Measurements from ENCODE around the gene EBP.

EBP gene

GRCh38 chrX:48533165-48533564 lies 11.6 kb downstream of the EBP start:
- Histone ChIP-seq H3K18ac (ENCODE audit: low read length) (no peak overlapping the region), H3K27ac (ENCODE audit: low read depth, low read length) (no peak overlapping the region), H2BK120ac (ENCODE audit: insufficient read depth, low read length, poor library complexity) (no peak overlapping the region), H3K79me1 (ENCODE audit: low read length) (no peaks in the 10 kb centered on the region), H2AFZ (ENCODE audit: insufficient read depth, low read length, poor library complexity) (no peak overlapping the region), H2BK12ac (ENCODE audit: low read length) (no peak overlapping the region), H4K12ac (ENCODE audit: low read depth, low read length) (no peak overlapping the region), H4K91ac (ENCODE audit: low read depth, low read length) (no peak overlapping the region), H3K4me3 (ENCODE audit: low read depth, low read length) (no peak overlapping the region), H2BK5ac (ENCODE audit: low read depth, low read length, poor library complexity) (no peak overlapping the region), H3K9me3 (ENCODE audit: insufficient read depth, low read depth, low read length) (no peaks in the 10 kb centered on the region), H3K4ac (ENCODE audit: low read depth, low read length) (no peak overlapping the region), H3K4me1 (ENCODE audit: control insufficient read depth in 1 of 2, insufficient read depth in 2 of 2, low read length in 2 of 2) (no peaks in the 10 kb centered on the region), H3K36me3 (ENCODE audit: control insufficient read depth in 1 of 2, insufficient read depth in 2 of 2, low read length in 2 of 2) (peaks cover 8 to 10% of the 10 kb centered on the region in 2 experiments), H3K9ac (ENCODE audit: low read length) (no peak overlapping the region), H3K79me2 (ENCODE audit: control insufficient read depth, insufficient read depth, low read length, poor library complexity) (no peaks in the 10 kb centered on the region), H2AK5ac (ENCODE audit: low read length) (no peak overlapping the region), H3K27me3 (ENCODE audit: insufficient read depth, low read length) (no peaks in the 10 kb centered on the region), H3K4me2 (ENCODE audit: low read length) (no peak overlapping the region), H4K8ac (ENCODE audit: low read depth, low read length) (no peak overlapping the region), H3K14ac (ENCODE audit: low read length) (no peak overlapping the region), H3K23ac (ENCODE audit: low read length) (no peak overlapping the region)
- no CpG with 5 or more reads among the region's 3 CpGs for WGBS (ENCODE audit: extremely low coverage, insufficient coverage, insufficient read length)
- no peak for DNase-seq

GRCh38 chrX:48538641-48539344 lies 17.2 kb downstream of the EBP start:
- Histone ChIP-seq H2AFZ (ENCODE audit: insufficient read depth, low read length, poor library complexity) (no peak overlapping the region), H4K12ac (ENCODE audit: low read depth, low read length) (no peak overlapping the region), H3K9ac (ENCODE audit: low read length) (no peak overlapping the region), H3K79me1 (ENCODE audit: low read length) (peaks cover 4% of the 10 kb centered on the region), H3K23ac (ENCODE audit: low read length) (no peak overlapping the region), H2BK5ac (ENCODE audit: low read depth, low read length, poor library complexity) (peak overlapping the region; percentile 46), H4K8ac (ENCODE audit: low read depth, low read length) (peak overlapping the region; percentile 90), H3K27ac (ENCODE audit: low read depth, low read length) (peak overlapping the region; percentile 47), H2BK120ac (ENCODE audit: insufficient read depth, low read length, poor library complexity) (peak overlapping the region; percentile 62), H3K79me2 (ENCODE audit: control insufficient read depth, insufficient read depth, low read length, poor library complexity) (no peaks in the 10 kb centered on the region), H3K14ac (ENCODE audit: low read length) (no peak overlapping the region), H3K4me1 (ENCODE audit: control insufficient read depth in 1 of 2, insufficient read depth in 2 of 2, low read length in 2 of 2) (peaks cover 3 to 5% of the 10 kb centered on the region in 2 experiments), H4K91ac (ENCODE audit: low read depth, low read length) (peak overlapping the region; percentile 84), H3K18ac (ENCODE audit: low read length) (no peak overlapping the region), H3K36me3 (ENCODE audit: control insufficient read depth in 1 of 2, insufficient read depth in 2 of 2, low read length in 2 of 2) (peaks cover 2 to 8% of the 10 kb centered on the region in 2 experiments), H2BK12ac (ENCODE audit: low read length) (no peak overlapping the region), H3K4me2 (ENCODE audit: low read length) (peak overlapping the region; percentile 16), H3K4ac (ENCODE audit: low read depth, low read length) (no peak overlapping the region), H3K4me3 (ENCODE audit: low read depth, low read length) (no peak overlapping the region), H3K9me3 (ENCODE audit: insufficient read depth, low read depth, low read length) (no peaks in the 10 kb centered on the region), H2AK5ac (ENCODE audit: low read length) (no peak overlapping the region), H3K27me3 (ENCODE audit: insufficient read depth, low read length) (no peaks in the 10 kb centered on the region)
- DNase-seq = no peak
- no CpG with 5 or more reads among the region's 23 CpGs for WGBS (ENCODE audit: extremely low coverage, insufficient coverage, insufficient read length)

- Histone ChIP-seq H3K27me3 (ENCODE audit: insufficient read depth, low read length) (no peaks in the 10 kb centered on the region), H2BK5ac (ENCODE audit: low read depth, low read length, poor library complexity) (peak within 1 kb of the TSS; percentile 46), H3K9me3 (ENCODE audit: insufficient read depth, low read depth, low read length) (no peaks in the 10 kb centered on the region), H3K27ac (ENCODE audit: low read depth, low read length) (peak within 1 kb of the TSS; percentile 47), H4K8ac (ENCODE audit: low read depth, low read length) (peak within 1 kb of the TSS; percentile 90), H3K36me3 (ENCODE audit: control insufficient read depth in 1 of 2, insufficient read depth in 2 of 2, low read length in 2 of 2) (peaks cover 2 to 8% of the 10 kb centered on the region in 2 experiments), H3K4me3 (ENCODE audit: low read depth, low read length) (peak within 1 kb of the TSS; percentile 79), H2BK12ac (ENCODE audit: low read length) (no peak within 1 kb of the TSS), H3K4ac (ENCODE audit: low read depth, low read length) (no peak within 1 kb of the TSS), H4K12ac (ENCODE audit: low read depth, low read length) (peak within 1 kb of the TSS; percentile 49), H3K14ac (ENCODE audit: low read length) (peak within 1 kb of the TSS; percentile 66), H3K9ac (ENCODE audit: low read length) (no peak within 1 kb of the TSS), H3K18ac (ENCODE audit: low read length) (peak within 1 kb of the TSS; percentile 78), H3K23ac (ENCODE audit: low read length) (no peak within 1 kb of the TSS), H3K79me2 (ENCODE audit: control insufficient read depth, insufficient read depth, low read length, poor library complexity) (no peaks in the 10 kb centered on the region), H4K91ac (ENCODE audit: low read depth, low read length) (peak within 1 kb of the TSS; percentile 84), H2AFZ (ENCODE audit: insufficient read depth, low read length, poor library complexity) (no peak within 1 kb of the TSS), H3K4me1 (ENCODE audit: control insufficient read depth in 1 of 2, insufficient read depth in 2 of 2, low read length in 2 of 2) (peaks cover 3 to 5% of the 10 kb centered on the region in 2 experiments), H2BK120ac (ENCODE audit: insufficient read depth, low read length, poor library complexity) (peak within 1 kb of the TSS; percentile 62), H2AK5ac (ENCODE audit: low read length) (no peak within 1 kb of the TSS), H3K4me2 (ENCODE audit: low read length) (peak within 1 kb of the TSS; percentile 65), H3K79me1 (ENCODE audit: low read length) (peaks cover 4% of the 10 kb centered on the region)
- no CpG with 5 or more reads among the region's 59 CpGs for WGBS (ENCODE audit: extremely low coverage, insufficient coverage, insufficient read length)
- DNase-seq = peak; percentile 95 to 97
These were observed 17.9 kb downstream of the EBP start, which contains the start of gene TBC1D25 for GRCh38 chrX:48539345-48540027. Gene TBC1D25, plus strand, starts transcription at chrX:48539714. Its CDS starts 84 bp downstream, at chrX:48539798.

- no peak overlapping the region for H2AK5ac ChIP-seq (ENCODE audit: low read length)
- H3K27me3 ChIP-seq (ENCODE audit: insufficient read depth, low read length) = no peaks in the 10 kb centered on the region
- DNase-seq = no peak
- peaks cover 4% of the 10 kb centered on the region for H3K79me1 ChIP-seq (ENCODE audit: low read length)
- peaks cover 7 to 12% of the 10 kb centered on the region in 2 experiments for H3K36me3 ChIP-seq (ENCODE audit: control insufficient read depth in 1 of 2, insufficient read depth in 2 of 2, low read length in 2 of 2)
- peak overlapping the region; percentile 49 for H4K12ac ChIP-seq (ENCODE audit: low read depth, low read length)
- peak overlapping the region; percentile 26 for H2BK120ac ChIP-seq (ENCODE audit: insufficient read depth, low read length, poor library complexity)
- peak overlapping the region; percentile 33 for H4K91ac ChIP-seq (ENCODE audit: low read depth, low read length)
- peak overlapping the region; percentile 79 for H3K4me3 ChIP-seq (ENCODE audit: low read depth, low read length)
- no peak overlapping the region for H2AFZ ChIP-seq (ENCODE audit: insufficient read depth, low read length, poor library complexity)
- H3K14ac ChIP-seq (ENCODE audit: low read length) = peak overlapping the region; percentile 66
- H3K9me3 ChIP-seq (ENCODE audit: insufficient read depth, low read depth, low read length) = no peaks in the 10 kb centered on the region
- peak overlapping the region; percentile 78 for H3K18ac ChIP-seq (ENCODE audit: low read length)
- WGBS (ENCODE audit: extremely low coverage, insufficient coverage, insufficient read length) = no CpG with 5 or more reads among the region's 12 CpGs
- no peak overlapping the region for H3K23ac ChIP-seq (ENCODE audit: low read length)
- no peak overlapping the region for H2BK12ac ChIP-seq (ENCODE audit: low read length)
- H3K4me1 ChIP-seq (ENCODE audit: control insufficient read depth in 1 of 2, insufficient read depth in 2 of 2, low read length in 2 of 2) = peaks cover 3 to 5% of the 10 kb centered on the region in 2 experiments
- no peak overlapping the region for H3K9ac ChIP-seq (ENCODE audit: low read length)
- peak overlapping the region; percentile 51 for H4K8ac ChIP-seq (ENCODE audit: low read depth, low read length)
- H3K27ac ChIP-seq (ENCODE audit: low read depth, low read length) = peak overlapping the region; percentile 5
- H3K79me2 ChIP-seq (ENCODE audit: control insufficient read depth, insufficient read depth, low read length, poor library complexity) = no peaks in the 10 kb centered on the region
- no peak overlapping the region for H3K4ac ChIP-seq (ENCODE audit: low read depth, low read length)
- H3K4me2 ChIP-seq (ENCODE audit: low read length) = peak overlapping the region; percentile 65
- H2BK5ac ChIP-seq (ENCODE audit: low read depth, low read length, poor library complexity) = no peak overlapping the region
These were observed 18.4 kb downstream of the EBP start for GRCh38 chrX:48540028-48540375.

Data from trophoblast cell (in vitro differentiated cells and primary cell).